GM03348 (cell line): Measurements from ENCODE around the gene MAZ.
A peak's percentile ranks its signal among the peaks of the same experiment; 100 is the strongest.
"Not testable (repeated sequence)": the region's sequence is repeated elsewhere in the genome, so short reads cannot be mapped to it uniquely, and the experiment has no call there.

Experiments used
- DNase-seq: peaks from one replicate; pipeline ENCODE4 v3.0.0; 2012; ENCODE audit warnings: low spot score

The MAZ gene

GRCh38 chr16:29806099-29806579 is at the start of gene MAZ:
TSS of gene MAZ (plus strand) at chr16:29806529. CDS start at chr16:29806702, 173 bp downstream.
- peak; percentile 95 for DNase-seq

GRCh38 chr16:29756654-29757053 is 49.7 kb upstream of the MAZ start:
- no peak for DNase-seq

DNA sequence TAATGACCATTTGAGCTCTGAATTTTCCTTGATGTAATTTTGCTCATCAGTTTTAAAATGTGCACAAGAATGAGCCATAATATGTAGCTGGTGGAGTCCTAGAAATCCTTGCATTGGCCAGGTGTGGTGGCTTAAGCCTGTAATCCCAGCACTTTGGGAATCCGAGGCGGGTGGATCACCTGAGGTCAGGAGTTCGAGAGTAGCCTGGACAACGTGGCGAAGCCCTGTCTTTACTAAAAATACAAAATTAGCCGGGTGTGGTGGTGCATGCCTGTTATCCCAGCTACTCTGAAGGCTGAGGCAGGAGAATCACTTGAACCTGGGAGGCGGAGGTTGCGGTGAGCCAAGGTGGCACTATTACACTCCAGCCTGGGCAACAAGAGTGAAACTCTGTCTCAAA is 49.2 kb upstream of the MAZ start:
- DNase-seq: not testable (repeated sequence)

- DNase-seq: peak; percentile 54
Observed at GRCh38 chr16:29757950-29758466, 48.3 kb upstream of the MAZ start.

- no peak for DNase-seq
Observed at GRCh38 chr16:29760567-29761279, 45.6 kb upstream of the MAZ start.

- DNase-seq: not testable (repeated sequence)
Observed at GRCh38 chr16:29761280-29761651, 45.1 kb upstream of the MAZ start.

DNA sequence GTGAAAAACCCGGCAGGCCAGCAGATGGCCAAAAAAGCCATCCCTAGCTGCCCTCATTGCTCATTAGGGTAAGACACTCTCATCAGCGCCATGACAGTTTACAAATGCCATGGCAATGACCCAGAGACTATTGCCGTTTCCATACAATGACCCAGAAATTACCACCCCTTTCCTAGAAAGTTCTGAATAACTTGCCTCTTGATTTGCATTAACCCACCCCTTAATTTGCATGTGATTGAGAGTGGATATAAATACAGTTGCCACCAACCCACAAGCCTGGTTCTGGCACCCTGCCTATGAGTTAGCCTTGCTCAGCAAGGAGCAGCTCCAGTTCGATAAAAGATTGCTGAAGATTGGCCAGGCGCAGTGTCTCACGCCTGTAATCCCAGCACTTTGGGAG is 44.4 kb upstream of the MAZ start:
- no peak for DNase-seq

- no peak for DNase-seq
Observed at GRCh38 chr16:29763326-29763725, 43.0 kb upstream of the MAZ start.

GRCh38 chr16:29765167-29766032 is 40.9 kb upstream of the MAZ start:
- DNase-seq: no peak

DNA sequence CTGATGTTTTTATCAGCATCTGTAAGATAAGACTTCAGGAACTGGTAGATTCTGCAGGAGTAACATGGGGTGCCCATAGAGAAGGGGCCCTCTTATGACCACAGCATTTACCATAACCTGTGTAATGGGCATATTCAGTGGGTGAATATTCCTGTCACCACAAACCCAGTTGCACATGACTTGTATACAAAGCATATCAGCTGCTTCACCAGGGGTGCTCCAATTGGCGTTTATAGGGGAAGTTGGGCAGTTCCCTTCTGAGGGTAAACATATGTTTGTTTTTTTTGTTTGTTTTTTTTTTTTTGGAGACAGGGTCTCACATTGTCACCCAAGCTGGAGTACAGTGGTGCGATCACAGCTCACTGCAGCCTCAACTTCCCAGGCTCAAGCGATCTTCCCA is 39.8 kb upstream of the MAZ start:
- DNase-seq: no peak

- no peak for DNase-seq
Observed at GRCh38 chr16:29767062-29767461, 39.3 kb upstream of the MAZ start.

GRCh38 chr16:29769507-29769906 is 36.8 kb upstream of the MAZ start:
- DNase-seq: no peak

DNA sequence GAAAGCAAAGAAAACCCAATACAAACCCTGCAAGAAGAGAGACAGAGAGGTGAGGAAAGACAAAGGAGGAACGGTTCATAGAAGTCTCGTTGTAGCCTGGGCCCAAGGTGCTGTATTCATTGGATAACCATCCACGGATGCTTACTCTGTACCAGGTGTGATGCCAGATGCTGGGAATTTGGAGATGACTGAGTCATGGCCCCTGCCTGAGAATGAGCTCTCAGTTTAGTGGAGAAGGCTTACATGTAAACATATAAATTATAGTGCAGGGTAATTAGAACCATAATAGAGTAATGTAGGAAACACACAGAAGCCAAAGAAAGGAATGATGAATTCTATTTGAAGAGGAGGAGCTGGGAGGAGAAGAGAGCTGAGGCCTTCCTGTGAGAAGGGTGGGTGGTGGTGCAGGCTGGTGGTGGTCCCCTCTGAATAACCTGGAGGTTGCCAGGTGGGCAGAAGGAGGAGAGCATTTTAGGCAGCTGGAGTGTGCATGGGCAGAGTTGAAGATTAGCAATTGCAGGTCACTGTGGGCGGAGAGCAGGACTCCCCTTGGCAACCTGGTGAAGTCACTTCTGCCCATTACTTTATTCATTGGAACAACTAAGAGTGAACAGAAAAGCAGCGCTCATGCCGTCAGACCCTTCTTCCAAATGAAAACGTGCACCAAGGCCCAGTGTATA is 35.9 kb upstream of the MAZ start:
- no peak for DNase-seq

DNA sequence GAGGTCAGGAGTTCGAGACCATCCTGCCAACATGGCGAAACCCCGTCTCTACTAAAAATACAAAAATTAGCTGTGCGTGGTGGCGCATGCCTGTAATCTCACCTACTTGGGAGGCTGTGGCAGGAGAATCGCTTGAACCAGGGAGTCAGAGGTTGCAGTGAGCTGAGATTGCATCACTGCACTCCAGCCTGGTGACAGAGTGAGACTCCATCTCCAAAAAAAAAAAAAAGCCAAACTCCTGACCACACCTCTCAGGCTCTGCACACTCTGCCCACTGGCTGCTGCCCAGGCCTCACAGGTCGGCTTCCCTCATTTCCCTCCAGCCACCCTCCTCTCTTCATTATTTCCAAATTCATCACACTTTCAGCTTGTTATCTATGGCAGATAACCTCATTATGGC is 34.0 kb upstream of the MAZ start:
- DNase-seq: not testable (repeated sequence)

DNA sequence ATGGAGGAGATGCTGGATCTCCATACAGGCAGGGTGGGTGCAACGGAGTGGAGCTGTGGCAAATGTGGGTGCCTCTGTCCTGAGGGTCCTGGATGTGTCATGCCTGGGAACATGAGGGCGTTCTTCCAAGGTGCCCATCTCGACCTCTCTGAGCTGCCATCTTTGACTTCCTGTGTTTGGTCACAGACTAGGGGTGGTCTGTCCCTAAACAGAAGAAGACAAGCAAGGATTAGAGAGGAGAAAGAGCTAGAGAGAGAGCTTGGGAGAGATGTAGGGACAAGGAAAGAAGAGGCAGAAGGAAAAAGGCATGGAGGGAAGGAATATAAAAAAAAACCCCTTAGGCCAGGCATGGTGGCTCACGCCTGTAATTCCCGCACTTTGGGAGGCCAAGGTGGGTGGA is 31.6 kb upstream of the MAZ start:
- DNase-seq: no peak

GRCh38 chr16:29775742-29776408 is 30.5 kb upstream of the MAZ start:
- peak; percentile 31 for DNase-seq

DNA sequence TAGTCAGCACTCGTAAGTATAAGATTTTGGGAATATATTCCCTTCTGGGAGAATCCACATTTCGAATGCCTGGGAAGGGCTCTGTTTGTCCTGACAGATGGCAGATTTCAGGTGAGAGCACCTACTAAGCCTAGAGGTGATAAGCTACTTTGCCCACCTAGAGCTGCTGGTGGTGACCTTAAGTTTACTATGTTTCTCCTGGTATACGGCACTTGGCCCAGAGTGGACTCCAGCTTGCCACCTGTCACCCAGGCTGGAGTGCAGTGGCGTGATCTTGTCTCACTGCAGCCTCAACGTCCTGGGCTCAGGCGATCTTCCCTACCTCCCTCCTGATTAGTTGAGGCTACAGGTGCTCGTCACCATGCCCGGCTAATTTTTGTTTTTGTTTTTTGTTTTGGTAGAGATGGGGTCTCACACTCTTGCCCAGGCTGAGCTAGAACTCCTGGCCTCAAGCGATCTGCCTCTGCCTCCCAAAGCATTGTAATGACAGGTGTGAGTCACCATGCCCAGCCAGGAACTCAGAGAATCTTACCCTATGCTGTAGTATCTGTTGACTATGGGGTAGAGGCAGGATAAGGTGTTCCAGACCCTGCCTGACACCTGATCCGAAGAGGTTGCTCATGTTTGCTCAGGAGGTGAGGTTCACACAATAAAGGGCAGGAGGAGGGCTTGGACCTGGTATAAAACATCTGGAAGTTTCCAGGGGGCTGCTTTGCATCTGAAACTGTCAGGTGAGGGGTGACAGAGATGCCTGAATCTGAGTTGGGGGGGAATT is 28.6 kb upstream of the MAZ start, which contains the start of gene ZG16:
Gene ZG16, plus strand, starts transcription at position 681 of the 775 bp plus-strand sequence. CDS start 1,011 bp downstream, outside the sequence.
- no peak for DNase-seq

DNA sequence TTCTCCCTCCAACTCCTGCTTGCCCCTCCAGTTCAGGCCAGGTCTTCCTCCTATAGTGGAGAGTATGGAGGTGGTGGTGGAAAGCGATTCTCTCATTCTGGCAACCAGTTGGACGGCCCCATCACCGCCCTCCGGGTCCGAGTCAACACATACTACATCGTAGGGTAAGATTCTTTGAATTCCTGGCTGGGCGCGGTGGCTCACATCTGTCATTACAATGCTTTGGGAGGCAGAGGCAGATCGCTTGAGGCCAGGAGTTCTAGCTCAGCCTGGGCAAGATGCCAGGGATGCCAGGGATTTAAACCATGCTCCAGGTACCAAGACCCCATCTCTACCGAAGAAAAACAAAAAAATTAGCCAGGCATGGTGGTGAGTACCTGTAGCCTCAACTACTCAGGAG is 26.9 kb upstream of the MAZ start:
- no peak for DNase-seq

GRCh38 chr16:29783094-29783953 is 23.0 kb upstream of the MAZ start:
- DNase-seq: not testable (repeated sequence)

GRCh38 chr16:29784157-29784556 is 22.2 kb upstream of the MAZ start:
- DNase-seq: no peak
